Hypothalamus (tissue), 51 donors: ENCODE data around the gene YPEL2.

ENCODE experiments used
- DNase-seq, 51 donors: peaks; one replicate each; lab custom pipeline; 2025; lab: John Stamatoyannopoulos, UW

The YPEL2 gene

DNA sequence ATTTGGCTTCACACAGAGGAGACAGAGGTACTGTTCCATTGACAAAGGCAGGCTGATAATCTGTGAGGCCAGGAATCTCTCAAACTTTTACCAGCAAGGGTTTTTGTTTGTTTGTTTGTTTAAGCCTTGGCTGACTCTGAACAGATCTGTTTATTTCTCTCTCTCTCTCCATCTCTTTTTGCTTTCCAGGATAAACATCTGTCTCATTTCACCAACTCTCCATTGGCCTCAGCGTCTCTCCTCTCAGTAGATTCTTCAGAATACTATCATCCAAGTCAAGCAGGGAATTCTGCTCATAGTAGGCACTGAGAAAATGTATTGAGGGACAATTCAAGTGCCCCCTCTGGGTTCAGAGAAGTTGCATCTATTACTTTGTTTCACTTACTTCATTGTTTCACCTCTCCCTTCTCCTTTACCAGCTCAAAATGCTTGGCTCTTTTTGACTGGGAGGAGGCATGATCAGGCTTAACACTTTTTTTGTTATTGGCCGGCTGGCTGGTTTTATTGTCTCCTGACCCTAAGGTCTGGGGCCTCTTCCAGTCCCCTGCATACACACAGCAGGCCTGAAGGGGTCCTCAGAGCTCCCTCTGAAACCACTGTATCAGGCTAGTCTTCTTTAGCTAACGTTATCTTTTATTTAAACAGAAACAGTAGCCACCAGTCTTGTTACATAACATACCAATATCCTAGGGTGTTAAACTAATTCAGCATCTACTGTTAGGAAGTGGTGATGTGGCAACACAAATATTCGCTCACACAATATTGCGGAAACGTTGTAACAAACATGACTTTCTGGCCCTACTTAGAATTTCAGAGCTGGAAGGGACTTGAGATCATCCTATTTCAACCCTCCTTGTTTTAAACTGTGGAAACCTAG lies 2.0 kb upstream of the YPEL2 start:
- peak in 35 of 51 donors; percentile 4 to 85 (median 36) for DNase-seq

DNA sequence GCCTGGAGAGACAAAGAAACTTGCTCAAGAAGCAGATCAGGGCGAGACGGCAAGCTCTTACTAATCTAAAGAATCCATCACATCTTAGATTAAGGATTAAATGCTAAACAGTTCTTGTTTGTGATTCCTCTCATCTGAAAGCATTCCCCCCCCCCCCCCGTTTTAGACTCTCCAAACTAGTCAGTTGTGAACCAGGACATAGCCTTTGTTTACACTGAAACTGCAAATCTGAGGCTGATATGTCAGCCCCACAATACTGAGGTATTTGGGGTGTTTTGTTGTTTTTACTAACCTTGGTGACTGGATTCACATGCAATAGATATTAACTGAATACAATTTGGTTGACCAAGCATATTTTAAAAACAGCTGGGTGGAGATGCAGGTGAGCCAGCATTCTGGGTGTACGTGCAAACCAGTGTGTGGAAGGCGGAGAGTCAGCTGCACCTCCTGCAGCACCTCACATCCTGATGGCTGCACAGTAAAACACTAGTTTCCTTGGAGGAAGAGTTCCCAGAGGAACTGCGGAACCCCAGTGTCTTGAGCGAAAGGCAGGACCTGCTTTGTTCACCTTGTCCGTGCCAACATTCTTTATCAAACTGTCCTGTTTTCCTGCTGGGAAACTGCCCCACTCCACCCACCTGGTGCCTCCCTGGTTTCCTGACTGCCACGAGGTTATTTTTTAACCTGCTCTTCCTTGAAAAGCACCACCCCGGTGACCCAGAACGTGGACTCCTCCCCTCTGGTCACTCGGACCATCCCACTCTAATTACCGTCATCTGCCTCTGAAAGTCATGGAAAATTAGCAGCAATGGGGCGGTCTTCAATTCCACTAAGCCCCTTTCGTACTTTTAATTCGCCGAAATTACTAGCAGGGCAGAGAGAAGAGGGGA lies 1.2 kb upstream of the YPEL2 start:
- DNase-seq, result peak in 5 of 51 donors; percentile 3 to 72 (median 41)

DNA sequence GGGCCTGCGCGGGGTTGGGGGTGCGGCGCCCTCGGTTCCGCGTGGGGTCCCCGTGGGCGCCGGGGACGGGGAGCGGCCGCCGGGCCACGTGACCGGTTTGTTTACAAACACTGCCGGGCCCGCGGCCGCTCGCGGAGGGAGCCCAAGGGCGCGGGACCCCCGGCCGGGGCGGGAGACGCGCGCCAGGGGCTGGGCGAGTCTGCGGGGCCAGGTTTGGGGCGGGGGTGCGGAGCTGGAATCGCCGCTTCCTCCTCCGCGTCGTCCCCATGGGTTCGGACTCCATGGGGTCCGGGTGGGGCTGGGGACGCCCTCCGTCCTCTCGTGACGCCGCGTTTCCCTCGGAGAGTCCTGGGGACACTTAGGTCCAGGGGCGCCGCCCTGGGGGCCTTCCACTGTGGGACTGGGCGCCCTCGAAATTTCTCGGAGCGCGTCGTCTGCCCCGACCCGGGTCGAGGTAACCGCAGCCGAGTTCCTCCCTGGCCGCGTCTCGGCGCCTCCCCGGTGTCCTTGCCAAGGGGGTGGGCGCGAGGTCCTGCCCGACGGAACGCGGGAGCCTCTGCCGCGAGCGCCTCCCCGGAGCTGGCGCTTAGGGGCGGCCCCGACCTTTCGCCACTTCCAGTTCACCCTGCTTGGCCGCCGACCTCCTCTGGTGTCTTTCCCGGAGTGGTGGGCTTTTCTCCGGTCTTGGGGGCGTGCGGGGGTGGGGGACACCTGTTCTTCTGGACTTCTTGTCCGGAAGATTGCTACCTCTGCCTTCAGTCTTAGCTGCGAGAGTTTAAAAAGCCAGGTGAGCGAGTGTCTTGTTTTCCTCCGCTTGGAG lies 684 bp downstream of the YPEL2 start:
- DNase-seq, result peak in 24 of 51 donors; percentile 10 to 59 (median 42)

DNA sequence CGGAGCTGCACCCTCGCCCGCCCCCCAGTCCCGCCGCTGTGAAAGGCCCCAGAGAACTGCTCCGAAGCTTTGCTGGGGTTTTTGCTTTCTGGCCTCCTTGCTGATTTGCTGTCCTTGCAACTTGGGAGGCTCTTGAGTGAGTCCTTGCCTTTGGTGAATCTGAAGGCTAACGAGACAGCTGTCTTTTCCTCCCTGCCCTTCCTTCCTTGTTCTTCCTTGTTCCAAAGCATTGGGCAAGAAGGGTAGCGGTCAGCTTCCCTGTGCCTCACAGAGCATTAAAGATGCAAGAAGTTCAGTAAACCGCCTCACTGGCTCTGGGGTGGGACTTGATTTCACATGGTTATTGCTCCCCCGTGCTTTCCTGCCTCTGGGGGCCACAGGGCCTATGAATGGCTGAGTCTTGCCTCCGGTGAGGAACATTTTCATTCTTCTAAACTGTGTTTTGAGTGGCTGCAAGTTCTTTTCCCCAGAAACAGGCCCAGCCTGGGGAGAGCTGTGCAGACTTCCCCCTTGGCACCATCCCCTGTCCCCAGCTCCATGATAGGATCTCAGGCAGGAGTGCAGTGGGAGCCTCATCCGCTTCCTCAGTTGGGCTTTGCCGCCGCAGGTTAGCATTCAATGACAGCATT lies 1.4 kb downstream of the YPEL2 start:
- DNase-seq, result peak in 22 of 51 donors; percentile 14 to 75 (median 41)

DNA sequence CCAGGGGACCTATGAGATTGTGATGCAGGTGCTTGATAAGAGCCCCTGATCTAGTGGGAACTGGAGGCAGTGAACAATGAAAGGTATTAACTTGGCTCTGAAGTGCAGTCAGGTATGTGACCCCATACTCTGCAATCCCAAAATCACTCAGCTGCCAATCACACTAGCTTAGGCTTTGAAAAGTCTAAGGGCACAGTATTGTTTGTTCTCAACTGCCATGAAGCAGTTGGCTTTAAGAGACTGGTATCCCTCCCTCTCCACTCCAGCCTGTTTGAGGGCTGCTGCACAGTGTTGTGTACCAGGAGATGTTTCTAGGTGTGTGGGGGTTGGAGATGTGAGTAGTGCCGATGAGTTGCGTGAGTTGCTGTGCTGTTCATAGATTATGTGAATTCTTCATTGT lies 2.4 kb downstream of the YPEL2 start:
- peak in 1 of 51 donors; percentile 39 for DNase-seq

DNA sequence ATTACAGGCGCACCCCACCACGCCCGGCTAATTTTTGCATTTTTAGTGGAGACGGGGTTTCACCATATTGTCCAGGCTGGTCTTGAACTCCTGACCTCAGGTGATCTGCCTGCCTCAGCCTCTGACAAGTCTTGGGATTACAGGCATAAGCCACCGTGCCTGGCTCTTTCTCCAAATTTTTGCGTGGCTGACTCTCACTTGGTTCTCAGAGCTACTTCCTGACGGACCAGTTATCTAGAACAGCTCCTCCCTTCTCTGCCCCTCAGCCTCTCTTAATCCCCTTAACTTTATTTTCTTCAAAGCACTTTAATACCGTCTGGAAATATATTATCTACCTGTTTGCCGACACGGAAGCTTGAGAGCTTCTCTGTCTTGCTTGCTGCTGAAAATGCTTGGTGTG lies 4.2 kb downstream of the YPEL2 start:
- DNase-seq, result no peak

DNA sequence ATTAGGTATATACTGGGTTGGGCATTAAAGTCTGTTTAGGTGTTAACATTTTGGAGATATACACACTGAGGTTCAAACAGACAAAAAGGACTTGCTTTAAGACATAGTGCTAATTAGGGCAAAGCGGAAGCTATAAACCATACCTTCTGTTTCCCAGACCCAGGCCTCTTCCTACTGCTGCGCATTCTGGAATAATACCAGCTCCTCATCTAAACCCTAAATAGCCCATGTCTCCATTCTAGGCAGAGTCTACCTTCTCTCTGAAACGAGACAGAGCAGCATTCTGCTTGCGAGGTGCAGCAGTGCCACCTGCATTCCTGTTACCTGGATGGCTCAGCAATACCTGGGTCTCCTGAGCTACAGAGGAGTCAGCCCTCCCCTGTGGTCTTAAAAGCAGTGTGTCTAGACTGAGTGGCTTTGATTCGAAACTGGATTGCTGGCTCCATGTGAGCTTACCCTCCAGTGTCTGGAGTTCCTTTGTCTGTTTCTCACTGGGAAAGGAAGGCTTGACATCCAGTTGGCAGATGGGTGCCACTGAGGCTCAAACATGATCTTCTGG lies 6.4 kb downstream of the YPEL2 start:
- no peak for DNase-seq

DNA sequence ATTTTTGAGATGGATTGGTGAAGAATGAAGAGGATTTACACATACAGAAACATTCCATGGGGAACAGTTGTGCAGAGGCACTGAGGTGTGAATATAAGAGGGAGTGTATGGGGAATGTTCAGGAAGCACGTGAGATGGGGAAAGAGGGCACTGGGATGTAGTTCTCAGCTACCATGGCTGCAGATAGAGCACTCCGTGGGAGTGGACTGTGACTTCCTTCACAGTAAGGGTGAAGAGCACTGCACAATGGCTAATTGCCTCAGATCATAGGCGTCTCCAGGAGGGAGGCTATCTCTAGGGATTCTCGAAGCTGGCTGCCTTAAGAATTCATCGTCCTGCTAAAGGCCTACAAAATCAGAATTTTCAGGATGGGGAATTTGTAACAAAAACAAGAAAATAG lies 7.0 kb downstream of the YPEL2 start:
- DNase-seq, result no peak

DNA sequence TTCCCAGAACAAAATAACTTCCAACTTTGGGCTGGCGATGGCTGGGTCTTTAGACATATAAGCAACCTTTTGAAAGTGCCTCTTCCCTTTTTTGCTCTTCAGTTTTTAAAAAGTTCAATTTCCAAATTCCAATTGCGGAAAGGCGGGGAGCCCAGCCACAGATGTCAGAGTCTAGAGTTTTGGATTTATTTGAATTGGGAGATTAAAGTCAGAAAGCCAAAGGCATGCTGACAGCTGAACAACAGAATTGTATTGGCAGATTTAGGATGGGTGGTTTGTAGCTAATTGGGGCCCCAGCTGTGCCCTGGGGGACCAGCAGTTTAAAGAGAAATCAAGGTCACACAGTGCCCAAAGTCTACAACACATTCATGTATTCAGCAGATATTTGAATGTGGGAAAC lies 10.5 kb downstream of the YPEL2 start:
- no peak for DNase-seq

DNA sequence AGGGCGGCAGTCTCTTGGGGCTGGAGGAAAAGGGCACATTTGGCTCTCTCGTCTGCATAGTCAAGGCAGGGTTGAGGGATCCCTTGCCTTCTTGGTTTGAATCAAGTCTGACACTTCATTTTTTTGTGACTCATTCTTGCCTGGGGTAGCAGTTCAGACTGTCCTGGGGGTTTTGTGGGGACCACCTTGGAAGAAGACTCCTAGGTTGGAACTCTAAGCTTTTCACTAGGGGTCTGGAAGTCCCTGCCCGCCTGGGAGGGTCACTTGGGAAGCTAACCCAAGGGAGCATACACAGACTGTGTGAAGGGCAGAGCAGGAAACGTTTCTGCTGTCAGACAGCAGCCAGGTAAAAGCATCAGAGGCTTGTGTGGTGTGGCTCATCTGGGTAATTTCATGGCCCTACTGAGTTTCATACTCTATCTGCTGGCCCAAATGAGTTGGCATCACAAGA lies 11.3 kb downstream of the YPEL2 start:
- no peak for DNase-seq

DNA sequence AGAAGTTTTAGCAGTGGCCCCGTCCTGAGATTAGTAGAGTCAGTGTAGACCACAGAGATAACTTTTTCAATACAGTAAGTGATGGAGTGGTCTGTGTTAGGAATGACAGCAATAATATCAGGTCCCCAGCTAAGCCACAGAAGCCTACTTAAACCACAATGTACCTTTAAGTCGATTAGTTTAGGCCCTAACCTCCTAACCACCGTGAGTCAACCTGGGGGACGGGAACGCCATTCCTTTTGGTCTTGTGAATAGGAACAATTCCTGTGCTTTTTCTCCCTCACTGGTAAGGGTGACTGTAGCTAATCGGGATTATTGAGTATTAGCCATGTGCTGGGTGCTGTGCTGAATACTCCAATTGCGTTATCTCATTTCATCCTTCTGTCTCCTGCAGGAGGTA lies 14.0 kb downstream of the YPEL2 start:
- no peak for DNase-seq

DNA sequence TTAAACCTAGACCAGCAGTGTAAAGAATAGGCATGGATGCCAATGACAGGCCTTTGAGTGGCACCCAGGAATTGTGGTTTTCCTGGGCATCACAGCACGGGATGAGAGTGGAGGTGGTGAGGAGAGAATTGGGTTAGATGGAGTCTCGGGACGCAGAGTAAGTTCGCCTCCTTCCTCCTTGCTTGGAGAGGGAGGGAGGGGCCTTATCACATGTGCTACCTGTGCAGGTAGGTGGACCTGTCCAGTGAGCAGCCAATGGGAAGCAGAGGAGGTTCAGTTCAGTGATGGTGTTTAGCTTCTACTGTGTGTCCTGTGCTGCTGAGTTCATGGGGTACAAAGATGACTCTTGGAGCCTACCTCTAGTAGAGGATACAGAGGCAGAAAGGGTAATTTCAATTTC lies 14.9 kb downstream of the YPEL2 start:
- DNase-seq, result no peak

DNA sequence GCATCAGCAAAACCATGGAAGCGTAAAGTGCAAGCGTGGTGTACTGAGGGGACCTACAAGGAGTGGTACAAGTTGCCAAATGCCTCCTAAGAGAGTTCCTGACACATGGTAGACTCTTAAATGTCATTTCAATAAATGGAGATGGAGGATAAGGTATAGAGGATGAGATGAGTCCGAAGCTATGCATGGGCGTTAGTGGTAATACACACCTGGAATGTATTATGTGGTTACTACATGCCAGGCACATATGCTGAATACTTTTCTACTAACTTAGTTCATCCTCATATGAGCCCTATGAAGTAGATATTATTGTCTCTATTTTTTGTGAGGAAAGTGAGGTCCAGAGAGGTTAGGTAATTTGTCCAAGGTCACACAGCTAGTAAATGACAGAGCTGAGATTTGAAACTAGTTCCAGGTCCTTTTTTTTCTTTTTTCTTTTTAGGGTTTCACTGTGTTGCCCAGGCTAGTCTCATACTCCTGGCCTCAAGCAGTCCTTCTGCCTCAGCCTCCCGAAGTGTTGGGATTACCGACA lies 15.5 kb downstream of the YPEL2 start:
- no peak for DNase-seq

DNA sequence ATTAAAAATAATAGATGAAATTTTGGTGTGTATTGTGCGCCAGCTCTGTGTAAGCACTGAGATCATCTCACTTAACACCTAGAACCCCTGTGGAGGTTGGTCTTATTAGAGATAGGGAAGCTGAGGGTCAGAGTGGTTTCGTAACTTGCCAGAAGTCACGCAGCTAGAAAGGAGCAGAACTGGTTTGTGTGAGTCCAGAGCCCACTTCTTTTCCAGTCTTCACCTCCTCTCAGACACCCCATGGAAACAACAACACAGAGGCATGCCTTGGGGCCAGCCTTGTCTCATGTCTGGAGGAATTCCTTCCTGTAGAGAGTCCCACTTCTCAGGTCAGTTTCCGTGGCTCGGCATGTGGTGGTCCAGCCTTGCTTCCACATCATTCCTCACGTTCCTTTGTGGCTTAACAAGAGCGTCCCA lies 16.5 kb downstream of the YPEL2 start:
- DNase-seq, result no peak

DNA sequence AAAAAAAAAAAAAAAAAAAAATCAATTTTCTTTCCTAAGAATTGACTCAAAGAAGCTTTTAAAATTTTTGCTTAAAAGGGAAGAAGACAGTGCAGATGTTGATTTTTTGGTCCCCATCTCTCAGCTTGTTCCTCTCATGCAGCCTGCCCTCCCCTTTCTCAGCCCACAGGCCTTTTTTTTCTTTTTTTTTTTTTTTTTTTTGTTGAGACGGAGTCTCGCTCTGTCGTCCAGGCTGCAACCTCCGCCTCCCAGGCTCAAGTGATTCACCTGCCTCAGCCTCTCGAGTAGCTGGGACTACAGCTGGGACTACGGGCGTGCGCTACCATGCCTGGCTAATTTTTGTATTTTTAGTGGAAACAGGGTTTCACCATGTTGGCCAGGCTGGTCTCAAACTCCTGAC lies 17.7 kb downstream of the YPEL2 start:
- no peak for DNase-seq

DNA sequence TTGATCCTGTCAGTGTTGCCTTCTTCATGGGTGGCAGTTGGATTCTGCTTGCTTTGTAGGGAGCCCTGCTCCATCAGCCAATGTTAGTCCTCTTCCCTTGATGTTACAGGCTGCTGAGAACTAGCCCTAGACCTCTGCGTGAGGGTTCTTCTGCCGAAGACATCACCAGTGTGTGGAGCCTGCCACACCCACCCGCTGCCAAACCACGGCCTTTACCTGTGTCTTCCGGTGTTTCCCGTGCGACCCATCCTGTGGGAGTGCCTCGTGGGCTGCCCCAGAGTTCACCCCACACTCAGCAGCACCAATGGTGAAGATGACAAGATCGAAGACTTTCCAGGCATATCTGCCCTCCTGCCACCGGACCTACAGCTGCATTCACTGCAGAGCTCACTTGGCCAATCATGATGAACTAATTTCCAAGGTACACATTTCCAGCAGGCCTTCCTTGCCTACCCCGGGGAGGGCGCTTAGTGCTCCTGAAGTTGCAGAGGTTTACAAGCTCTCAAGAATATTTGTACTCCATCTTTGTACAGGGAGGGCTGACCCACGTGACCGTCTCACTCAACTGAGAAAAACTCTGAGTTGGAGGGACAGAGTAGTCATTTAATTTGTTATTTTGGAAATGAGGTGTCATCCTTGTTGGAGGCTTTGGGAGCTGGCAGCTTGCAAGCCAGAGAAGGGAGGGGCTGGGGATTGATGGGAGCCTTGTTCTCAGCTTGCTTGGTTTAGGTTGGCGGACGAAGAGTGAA lies 21.8 kb downstream of the YPEL2 start:
- DNase-seq, result peak in 1 of 51 donors; percentile 28

DNA sequence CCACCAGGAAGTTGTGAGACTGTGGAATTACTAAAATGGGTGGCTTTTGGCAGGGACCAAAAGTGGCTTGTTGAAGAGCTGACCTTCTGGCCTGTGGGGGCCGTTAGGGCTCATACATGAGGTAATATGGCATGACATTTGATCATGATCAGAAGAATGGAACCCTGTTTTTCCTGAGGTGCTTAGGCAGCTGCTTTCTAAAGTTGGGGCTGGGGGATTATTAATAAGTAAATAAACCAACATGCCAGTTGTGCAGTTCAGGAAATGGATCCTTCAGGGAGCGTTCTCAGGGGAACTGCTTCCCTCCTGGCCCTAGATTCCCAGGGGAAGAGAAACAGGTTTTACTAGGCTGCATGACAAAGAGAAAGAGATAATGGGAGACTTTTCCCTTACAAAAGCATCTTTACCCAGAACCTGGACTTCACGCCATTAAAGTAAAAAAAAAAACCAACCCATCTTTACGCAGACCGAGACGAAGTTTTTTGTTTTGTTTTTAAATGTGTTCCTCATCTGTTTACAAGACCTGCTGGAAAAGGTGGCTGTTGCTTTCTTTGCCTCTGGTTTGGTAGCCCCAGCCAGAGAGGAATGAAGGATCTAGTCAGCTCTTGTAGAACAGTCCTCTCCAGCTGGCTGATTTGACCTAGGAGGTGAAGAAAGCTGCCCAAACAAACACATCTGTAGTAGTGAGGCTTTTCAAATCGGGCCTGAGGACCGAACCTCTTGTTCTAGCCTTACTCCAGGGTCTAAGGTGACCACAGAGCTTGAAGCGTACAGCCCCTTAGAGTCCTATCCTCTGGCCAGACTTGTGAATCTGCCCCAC lies 22.7 kb downstream of the YPEL2 start:
- DNase-seq, result no peak
